Hematopoietic multipotent progenitor cell treated with erythropoietin and hydrocortisone succinate and interleukin-3 and kit ligand, for 17 days (in vitro differentiated cells): Measurements from ENCODE around the gene HIVEP2.
"Not testable (repeated sequence)": the region's sequence is repeated elsewhere in the genome, so short reads cannot be mapped to it uniquely, and the experiment has no call there.

Experiments
- DNase-seq: peaks from one replicate; pipeline ENCODE4 v3.0.0-alpha.2; 2015; ENCODE audit warnings: low spot score

The HIVEP2 gene

GRCh38 chr6:142945049-142945445 lies at the start of gene HIVEP2:
Gene HIVEP2, minus strand, starts transcription at chr6:142945176. Its CDS starts 170,438 bp downstream, at chr6:142774738.
- no peak for DNase-seq

GRCh38 chr6:142993977-142994376 lies 49.0 kb upstream of the HIVEP2 start:
- no peak for DNase-seq

- no peak for DNase-seq
These were observed 42.5 kb upstream of the HIVEP2 start for GRCh38 chr6:142987490-142987889.

- DNase-seq = no peak
These were observed 40.3 kb upstream of the HIVEP2 start for GRCh38 chr6:142985281-142985680.

GRCh38 chr6:142984386-142984785 lies 39.4 kb upstream of the HIVEP2 start:
- DNase-seq = no peak

- no peak for DNase-seq
These were observed 30.4 kb upstream of the HIVEP2 start for GRCh38 chr6:142975365-142975764.

GRCh38 chr6:142970941-142971340 lies 26.0 kb upstream of the HIVEP2 start:
- DNase-seq = not testable (repeated sequence)

- no peak for DNase-seq
These were observed 23.6 kb upstream of the HIVEP2 start for GRCh38 chr6:142968601-142969000.

- no peak for DNase-seq
These were observed 21.3 kb upstream of the HIVEP2 start for GRCh38 chr6:142966294-142966693.

GRCh38 chr6:142965164-142965563 lies 20.2 kb upstream of the HIVEP2 start:
- no peak for DNase-seq

GRCh38 chr6:142960098-142960497 lies 15.1 kb upstream of the HIVEP2 start:
- DNase-seq = no peak

GRCh38 chr6:142958343-142958742 lies 13.4 kb upstream of the HIVEP2 start:
- DNase-seq = no peak

- no peak for DNase-seq
These were observed 11.8 kb upstream of the HIVEP2 start for GRCh38 chr6:142956726-142957125.

GRCh38 chr6:142954844-142955243 lies 9.9 kb upstream of the HIVEP2 start:
- DNase-seq = no peak

- DNase-seq = no peak
These were observed 8.6 kb upstream of the HIVEP2 start for GRCh38 chr6:142953373-142954273.

- no peak for DNase-seq
These were observed 7.6 kb upstream of the HIVEP2 start for GRCh38 chr6:142952614-142953013.

GRCh38 chr6:142950291-142950690 lies 5.3 kb upstream of the HIVEP2 start:
- DNase-seq = no peak

- no peak for DNase-seq
These were observed 2.9 kb upstream of the HIVEP2 start for GRCh38 chr6:142947714-142948480.

GRCh38 chr6:142946924-142947713 lies 2.1 kb upstream of the HIVEP2 start:
- DNase-seq = peak; percentile 42

GRCh38 chr6:142946181-142946923 lies 1.4 kb upstream of the HIVEP2 start:
- peak; percentile 50 for DNase-seq

- DNase-seq = no peak
These were observed 637 bp upstream of the HIVEP2 start for GRCh38 chr6:142945446-142946180.
